Mucosa of gallbladder (tissue), 1 donor: ENCODE results near the gene ADAMTS8. TPM values are rescaled to one million over a fixed set of nuclear protein-coding genes. Genes with fewer than 3 reads are reported as not detected.
"Not testable (repeated sequence)": the region's sequence is repeated elsewhere in the genome, so short reads cannot be mapped to it uniquely, and the experiment has no call there.

Source experiments
- DNase-seq: peaks from one replicate; pipeline ENCODE4 v3.0.0-alpha.2; 2020; ENCODE audit warnings: low spot score
- total RNA-seq: library from RNA; stranded (reverse); gene quantifications from one replicate; pipeline ENCODE4 v1.2.1, GENCODE V29; 2021
- donor health status: DM: no; HTN: no; CAD: no.

ADAMTS8 gene
- total RNA-seq, 1 donor from 2014 or later: 14.1 TPM

DNA sequence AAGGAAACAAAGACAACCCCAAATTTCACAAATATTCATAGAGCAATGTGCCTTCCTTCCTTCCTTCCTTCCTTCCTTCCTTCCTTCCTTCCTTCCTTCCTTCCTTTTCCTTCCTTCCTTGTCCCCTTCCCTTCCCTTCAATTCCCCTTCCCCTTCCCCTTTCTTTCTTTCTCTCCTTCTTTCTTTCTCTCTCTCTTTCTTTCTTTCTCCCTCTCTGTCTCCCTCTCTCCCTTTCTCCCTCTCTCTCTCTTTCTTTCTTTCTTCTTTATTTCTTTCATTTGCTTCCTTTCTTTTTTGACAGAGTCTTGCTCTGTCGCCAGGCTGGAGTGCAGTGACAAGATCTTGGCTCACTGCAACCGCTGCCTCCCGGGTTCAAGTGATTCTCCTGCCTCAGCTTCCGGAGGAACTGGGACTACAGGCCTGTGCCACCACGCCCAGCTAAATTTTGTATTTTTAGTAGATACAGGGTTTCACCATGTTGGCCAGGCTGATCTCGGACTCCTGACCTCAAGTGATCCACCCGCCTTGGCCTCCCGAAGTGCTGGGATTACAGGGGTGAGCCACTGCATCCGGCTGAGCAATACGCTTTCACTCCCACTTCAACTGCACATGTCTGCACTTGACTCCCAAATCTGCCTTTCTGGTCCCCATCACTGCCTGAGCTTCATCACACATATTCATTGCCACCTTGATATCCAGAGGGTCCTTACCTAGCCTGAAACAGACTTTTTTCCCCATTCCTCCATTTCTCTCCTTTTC is 10.2 kb upstream of the ADAMTS8 start:
- not testable (repeated sequence) for DNase-seq

DNA sequence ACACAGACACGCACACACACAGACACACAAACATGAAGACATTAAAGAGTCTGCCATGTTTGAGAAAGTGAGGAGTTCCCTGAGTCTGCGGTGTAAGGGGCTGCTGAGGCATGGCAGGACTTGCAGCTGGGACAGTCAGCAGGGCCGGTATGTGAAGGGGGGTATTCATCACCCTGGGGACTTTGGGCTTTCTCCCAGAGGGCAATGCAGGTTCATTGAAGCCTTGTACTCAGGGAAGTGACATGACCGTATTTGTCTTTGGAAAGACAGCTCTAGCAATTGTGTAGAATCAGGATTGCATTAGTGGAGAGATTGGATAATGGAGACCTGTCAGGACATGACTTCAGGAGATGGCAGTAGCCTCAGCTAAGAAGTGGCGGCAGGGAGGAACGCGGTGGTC is 9.4 kb upstream of the ADAMTS8 start:
- no peak for DNase-seq

DNA sequence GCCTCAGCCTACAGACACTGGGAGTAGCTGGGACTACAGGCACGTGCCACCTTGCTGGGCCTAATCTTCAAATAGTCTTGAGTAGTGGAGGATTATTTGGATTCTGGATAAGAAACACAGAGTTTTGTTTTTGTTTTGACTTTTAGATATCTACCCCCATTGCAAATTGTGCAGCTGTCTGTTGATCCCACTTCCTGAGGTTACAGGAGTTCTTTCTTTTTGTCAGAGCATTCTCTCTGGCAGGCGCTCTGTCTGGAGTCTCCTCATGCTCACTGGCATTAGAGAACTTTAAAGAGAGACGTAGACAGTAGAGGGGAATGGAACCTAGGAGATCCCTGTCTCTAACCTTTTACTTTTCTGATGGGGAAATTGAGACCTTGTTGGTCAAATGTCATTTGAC is 7.8 kb upstream of the ADAMTS8 start:
- DNase-seq: no peak

DNA sequence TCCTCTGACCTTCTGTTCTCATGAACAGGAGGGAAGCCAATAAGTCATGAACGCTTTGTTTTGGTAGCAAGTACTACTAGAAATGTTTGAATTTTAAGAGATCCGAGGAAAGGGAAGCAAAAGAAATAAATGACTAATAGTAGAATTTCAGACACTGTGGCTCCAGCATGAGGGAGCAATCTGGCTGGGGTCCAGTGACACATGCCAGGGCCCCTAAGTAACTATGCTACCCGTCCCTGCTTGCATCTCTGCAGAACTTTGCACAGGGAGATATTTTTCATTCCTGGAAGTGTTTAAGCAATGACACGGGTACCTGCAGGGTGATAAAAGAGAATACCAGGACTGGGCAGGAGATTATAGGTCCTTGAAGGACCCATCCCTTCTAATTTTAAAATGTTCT is 7.3 kb upstream of the ADAMTS8 start:
- DNase-seq: no peak

DNA sequence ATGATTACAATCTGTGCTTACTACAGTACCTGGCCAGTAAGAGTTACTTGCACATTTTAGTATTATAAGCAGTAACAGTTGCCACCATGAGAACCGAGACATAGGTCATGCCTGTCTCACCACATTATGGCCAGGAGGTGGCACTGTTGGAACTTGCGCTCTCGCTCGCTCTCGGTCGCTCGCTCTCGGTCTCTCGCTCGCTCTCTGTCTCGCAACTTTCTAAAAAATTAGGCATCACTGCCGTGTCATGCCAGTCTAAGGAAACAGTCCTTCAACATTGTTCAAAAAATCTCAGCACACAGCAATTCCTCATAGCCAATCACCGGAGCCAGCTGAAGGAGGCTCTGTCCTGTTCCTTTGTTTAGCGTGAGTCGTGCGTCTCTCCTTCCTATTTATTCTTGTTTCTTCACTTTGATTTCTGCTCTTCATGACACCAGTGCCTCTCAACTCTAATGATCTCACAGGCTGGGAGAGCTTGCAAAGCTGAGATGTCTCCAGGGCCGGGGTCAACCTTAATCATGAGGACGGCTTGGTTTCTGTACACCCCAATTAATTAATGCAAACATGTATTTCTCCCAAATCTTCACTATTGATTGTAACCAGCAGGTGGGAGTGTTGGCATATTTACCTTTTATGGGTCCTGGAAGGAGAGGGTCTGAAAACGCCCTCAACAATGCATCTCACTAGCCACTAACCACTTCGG is 6.3 kb upstream of the ADAMTS8 start:
- peak; percentile 75 for DNase-seq

DNA sequence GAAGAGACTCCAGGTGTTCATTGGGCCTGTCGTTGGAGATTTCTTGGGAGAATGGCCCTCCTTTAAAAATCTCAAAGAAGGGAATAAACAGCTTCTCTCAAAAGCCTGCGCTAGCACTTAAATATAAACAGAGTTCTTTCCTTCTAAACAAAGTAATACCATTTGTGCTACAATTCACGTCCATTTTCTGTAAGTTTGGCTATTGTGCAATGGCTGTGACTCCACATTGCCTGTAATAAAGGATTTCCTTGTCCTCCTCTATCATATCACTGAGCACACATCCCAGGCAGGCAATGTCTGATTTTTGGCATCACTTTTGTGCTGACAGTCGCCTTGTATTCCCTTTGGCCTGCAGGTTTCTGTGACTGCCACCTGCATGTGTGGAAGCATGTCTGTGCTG is 4.9 kb upstream of the ADAMTS8 start:
- no peak for DNase-seq

DNA sequence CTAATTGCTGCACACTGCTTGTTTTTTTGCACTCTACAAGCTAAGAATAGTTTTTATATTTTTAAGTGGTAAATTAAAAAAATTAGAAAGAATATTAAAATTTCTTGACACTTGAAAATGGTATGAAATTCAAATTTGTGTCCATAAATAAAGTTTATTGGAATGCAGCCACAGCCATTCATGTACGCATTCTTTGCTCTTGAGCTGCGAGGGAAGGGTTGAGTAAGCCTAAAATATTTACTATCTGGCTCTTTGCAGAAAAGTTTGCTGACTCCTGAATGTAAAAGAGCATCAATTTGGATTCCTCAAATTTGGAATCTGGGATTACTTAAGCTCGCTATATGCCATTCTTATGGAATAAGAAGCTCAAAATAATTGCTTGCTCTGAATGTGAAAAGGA is 3.4 kb upstream of the ADAMTS8 start:
- no peak for DNase-seq

DNA sequence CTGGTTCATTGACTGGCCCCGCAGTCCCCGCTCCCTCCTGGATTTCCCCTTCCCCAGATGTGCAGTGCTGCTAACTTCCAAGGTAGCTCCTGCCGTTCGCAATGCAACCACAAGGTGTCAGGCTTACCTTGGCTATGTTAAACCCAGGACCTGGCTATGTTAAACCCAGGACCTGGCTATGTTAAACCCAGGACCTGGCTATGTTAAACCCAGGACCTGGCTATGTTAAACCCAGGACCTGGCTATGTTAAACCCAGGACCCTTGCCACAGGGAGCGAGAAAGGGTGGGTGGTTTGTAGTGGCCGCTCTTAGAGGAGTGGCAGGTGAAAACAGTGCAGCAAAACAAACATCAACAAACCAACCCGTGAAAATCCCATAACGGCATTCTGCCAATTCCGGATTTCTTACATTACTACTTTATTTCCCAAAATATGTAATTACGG is 2.9 kb upstream of the ADAMTS8 start:
- DNase-seq: peak; percentile 73

DNA sequence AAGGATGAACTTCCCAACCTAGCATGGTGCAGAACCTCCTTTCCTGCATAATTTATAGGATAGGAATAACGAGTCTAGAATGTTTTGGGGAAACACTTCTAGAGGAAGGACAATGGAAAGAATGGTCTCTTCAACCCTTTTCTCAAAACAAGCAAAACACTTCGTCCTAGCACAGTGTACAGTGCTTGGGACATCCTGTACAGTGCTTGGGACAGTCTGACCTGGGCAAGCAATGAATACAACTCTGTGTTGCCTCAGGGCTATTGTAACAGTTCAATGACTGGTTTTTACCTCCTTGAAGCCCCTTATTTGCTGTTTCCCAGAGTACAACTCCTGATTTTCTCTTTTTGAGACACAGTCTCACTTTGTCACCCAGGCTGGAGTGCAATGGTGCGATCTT is 1.6 kb upstream of the ADAMTS8 start:
- DNase-seq: no peak

DNA sequence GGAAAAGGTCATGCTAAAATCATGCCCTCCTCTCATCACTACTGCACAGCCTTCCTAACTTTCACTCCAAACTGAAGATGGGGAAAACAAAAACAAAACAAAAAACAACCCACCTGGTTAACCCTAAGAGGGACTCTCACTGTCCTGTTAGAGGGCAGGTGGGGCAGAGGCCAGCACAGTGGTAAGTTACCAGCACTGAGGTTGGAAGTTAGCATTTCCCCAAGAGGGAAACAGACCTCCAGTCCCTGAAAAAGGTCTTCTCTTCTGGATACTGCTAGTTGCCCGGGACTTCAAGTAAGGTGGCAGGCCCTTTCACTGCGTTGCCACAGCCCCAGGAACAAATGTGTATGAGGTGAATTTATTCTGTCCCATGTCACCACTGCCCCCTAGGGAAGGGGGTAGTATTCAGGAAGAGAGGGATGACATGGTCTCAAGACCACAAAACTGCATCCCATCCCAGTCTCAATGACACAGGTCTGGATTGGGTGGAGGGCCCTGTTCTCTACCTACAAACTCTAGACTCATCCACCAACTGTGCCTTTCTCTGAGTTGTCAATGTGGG is 792 bp upstream of the ADAMTS8 start:
- DNase-seq: no peak

DNA sequence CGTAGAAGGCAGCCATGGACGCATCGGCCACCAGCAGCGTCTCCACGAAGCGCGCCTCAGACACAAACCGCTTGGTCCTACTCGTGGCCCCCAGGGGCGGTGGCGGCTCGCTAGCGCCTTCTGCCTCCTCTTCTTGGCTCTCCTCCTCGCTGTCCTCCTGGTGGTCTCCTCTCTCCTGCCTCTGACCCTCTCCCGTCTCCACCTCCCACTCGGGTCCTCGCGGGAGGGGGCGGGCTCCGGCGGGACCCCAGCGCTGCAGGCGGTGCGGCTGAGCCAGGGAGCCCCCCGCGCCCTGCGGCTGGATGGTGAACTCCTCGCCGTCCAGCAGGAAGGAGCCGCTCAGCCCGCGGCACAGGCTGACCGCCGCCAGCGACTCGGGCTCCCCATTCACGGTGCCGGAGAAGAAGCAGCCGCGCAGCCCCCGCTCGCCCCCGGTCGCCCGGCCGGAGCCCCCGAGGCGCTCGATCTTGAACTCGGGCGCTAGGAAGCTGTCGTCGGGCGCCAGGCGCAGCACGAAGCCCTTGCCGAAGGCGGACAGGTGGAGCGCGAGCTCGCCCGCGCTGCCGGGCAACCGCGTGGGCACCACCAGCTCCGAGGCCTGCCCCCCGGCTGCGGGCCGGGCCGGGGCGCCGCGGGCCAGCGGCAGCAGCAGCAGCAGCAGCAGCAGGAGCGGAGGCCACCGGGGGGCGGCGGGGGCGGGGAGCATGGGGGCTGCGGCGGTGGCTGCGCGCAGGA is 661 bp downstream of the ADAMTS8 start:
- DNase-seq: no peak

DNA sequence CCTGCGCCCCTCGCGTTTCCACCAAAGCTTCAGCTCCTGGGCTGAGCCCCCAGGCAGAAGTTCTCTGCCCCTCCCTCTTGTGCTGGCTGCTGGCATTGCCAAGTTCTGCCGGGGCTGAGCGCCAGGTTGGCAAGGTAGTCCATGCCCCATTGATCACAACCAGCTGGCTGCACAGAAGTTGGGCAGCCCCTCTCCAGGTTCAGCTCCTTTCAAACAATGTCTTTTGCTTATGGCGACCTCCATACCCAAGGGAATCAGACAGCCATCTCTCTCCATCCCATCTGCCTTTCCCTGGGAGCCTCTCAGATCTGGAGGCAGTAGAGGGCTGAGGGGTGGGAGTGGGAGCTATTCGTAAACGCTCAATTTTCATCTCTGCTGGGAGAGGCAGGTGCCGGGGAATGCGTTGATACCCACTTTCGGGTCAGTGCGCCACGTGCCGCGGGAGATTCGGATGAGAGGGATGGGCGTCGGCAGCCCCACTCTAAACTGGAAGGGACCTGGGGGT is 1.5 kb downstream of the ADAMTS8 start:
- no peak for DNase-seq

DNA sequence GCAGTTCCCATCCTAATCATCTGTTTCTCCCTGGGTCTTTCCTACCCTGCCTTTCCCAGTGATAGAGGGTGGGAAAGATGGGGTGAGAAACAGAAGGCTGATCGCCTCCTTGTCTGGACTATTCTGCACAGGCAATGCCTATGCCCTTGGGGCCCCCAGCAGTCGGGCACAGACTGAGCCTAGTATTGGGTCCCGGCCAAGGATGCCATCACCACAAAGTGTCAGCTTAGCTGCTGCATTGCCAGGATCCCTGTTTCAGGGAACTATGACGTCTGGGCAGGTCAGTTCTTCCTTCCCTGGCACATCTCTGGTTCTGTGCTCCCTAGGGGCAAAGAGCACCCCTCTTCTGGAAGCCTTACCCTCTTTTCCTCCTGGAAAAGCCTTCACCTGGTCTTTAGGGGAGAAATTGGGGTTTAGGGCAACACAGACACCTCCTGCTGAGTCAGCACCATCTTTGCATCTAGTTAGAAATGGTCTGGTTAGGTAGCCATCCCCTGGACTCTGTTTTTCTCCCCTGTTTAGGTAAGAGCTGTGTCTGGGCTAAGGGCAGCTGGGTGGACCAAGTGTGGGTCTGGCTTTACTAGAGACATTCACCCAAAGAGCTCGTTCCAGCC is 2.1 kb downstream of the ADAMTS8 start:
- no peak for DNase-seq

DNA sequence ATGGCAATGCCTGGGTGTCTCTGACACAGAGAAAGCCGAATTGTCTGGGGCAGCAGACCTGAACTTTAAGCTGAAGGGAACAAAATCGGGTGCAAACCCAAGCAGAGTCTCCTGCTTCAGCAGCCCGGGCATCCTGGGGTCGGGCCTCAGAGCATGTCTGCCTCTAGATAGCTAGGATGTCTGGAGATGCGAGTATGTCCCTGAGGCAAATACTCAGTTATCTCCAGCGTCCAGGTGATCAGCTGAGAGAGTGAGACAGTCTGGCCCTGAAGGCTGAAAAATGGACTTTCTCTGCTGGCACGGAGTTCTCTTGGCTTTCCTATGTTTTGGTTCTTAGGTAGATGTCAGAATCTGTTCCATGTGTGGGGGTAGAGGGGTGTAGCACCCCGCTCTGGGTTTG is 3.3 kb downstream of the ADAMTS8 start:
- DNase-seq: no peak

DNA sequence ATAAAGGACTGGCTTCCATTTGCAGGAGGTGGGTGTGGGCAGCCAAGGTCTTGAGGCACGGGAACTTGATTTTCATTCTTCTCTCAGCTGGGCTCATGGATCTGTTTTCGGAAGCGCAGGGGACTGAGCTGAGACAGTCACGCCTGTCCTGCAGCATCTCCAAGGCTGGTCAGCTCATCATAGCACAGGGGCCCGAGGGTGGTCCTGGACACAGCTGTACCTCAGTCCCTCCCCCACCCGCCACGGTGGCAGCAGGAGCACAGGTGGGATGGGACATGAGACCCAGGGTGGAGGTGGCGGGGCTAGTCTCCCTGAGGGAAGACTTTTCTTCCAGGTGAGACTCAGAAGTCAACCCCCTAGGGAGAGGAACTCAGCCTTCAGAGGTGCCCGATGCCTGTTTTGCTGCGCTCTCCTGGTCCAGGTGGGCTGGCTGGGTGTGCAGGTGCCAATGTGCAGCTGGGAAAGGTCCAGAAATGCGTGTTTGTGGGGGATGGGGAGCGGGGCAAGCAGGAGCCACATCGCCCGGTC is 3.7 kb downstream of the ADAMTS8 start:
- DNase-seq: no peak

DNA sequence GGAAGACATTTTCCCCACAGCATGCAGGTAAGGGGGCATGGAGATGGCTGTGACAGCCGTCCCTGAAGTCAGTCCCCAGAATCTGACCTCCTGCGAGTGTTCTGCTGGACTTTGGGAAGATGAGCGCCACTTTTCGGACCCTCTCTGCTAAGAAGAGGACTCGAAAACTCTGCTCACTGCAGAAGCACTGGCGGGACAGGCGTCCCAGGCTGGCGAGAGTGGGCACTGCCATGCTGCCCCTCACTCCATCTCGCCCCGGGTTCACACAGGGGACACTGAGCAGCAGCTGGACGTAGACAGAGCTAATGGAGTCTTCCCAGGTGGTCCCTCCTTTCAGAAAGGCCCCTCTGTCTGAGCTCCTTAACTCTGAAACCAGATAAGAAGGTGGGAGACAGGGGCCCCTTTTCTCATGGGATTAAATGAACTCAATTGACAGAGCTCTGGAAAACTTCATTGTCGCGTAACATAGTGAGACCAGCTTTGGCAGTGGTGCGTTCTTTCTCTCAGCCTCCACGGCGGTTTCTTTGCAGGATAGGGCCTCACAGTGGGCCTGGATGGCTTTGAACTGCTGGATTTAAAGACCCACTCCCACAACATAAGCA is 4.8 kb downstream of the ADAMTS8 start:
- no peak for DNase-seq

DNA sequence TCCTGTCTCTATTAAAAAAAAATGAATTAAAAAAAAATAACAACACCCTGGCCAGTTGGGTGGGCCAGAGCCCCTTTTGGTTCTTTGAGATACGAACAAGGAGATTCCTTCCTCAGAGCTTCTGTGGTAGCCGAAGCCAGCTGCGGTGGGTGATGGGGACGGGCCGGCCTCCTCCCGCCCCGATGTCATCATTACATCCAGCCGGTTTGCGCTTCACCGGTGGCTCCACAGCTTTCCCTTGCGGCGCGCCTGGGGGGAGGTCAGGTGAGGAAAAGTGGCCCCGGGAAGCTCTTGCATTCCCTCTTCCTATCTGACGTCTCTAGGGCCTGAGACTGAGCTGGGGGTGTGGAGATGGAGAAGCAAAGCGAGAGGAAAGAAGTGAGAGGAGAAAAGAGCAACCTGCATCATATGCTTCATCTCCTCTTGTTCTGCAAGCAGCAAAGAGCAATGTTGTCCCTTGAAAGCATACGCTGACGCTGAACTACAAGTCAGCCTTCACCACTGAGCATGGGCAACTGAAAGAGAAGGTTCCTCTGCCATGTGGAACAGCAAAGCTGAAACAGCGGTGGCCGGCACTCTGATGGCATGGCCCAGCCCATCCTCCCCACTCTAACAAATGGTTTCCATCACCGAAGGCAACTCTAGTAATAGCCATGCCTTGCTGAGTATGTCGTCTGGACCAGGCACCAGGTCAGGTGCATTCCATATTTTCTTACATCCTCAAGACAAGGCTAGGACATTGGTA is 6.0 kb downstream of the ADAMTS8 start:
- DNase-seq: no peak

DNA sequence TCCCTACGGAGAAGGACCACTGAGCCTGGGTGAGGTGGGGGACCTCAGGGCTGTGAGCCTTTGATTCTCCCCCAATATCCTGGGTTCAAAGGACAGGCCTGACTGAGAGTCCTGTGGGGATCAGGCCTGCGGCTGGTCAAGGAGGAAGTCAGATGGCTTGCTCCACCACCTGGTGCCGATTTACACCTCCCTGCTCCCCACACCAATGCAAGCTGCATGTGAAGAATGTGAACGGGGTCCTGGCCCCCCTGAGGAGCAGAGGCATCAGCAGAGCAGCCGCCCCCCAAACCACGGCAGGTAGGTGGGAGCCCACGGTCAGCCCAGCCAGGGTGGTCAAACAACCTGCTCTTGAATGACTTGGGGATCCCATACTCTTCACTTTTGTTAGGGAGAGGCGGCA is 6.7 kb downstream of the ADAMTS8 start:
- DNase-seq: no peak

DNA sequence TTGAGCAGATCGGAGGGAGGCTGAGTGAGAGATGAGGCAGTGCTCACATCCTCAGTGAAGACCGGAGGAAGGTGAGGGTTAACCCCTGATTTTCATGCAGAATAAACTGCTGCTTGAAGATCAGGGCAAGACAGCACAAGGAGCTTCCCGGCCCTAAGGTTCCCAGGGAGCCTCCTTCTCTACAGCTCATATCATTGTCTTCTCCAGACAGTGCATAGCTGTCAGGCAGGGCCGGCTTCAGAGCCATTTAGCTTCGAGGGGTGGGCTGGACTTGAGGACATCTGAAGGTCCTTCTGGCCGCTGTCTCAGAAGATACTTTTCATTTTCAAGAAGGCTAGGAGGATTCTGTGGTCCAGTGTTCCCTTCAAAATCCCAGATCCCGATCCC is 7.2 kb downstream of the ADAMTS8 start:
- DNase-seq: no peak

DNA sequence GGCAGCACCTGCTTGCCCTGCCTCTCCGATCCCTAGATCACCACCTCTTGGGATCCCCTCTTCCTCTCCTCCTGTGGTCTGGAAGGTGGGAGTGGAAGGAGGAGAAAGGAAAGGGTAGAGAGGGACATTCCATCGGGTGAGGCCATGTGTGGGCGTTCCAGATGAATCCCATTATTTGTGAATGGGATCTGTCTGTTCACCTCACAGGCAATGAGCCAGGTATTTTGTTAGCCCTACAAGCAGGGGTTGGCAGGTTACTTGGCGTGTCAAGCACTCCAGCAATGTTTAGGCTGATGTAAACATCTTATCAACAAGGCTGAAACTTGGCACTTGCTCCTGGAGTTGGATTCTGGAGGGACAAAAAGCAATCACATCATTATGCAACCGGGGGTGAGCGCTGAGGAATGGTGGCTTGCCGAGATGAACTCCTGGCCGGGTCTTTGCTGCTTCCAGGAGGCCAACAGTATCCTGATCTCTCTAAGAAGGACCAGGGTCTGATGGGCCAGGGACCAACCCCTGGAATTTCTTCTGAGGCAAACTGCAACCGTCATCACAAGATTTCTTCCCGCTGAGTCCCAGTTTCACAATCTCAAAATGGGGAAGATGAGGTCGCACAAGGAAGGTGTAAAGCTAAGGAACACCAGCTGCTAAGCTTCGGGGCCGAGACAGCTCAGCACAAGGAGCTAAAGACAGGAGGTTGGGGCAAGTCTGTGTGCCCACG is 7.8 kb downstream of the ADAMTS8 start:
- DNase-seq: peak; percentile 41
